ENCODE data around the gene LRRC8B. TPM values are rescaled to one million over a fixed set of nuclear protein-coding genes. Genes with fewer than 3 reads are reported as not detected.

Gene LRRC8B
- total and polyA plus RNA-seq, 9 of the 15 experiments (the other 6 are each of a cell fraction or from before 2014, with no cell fraction given) = 4.3 to 43.7 (median 14.4) TPM

- Histone ChIP-seq H3K27me3 (ENCODE audit: control insufficient read depth in 2 of 2, insufficient read depth in 2 of 2, low read length in 2 of 2) (no peaks in the 10 kb centered on the region), H2AFZ (ENCODE audit: low read depth, low read length) (no peak overlapping the region), H3K9ac (ENCODE audit: insufficient read depth in 1 of 2, low read depth in 2 of 2, low read length in 2 of 2) (no peak overlapping the region), H3K9me3 (replicated peaks; ENCODE audit: control insufficient read depth, insufficient read depth, low read depth, low read length) (no peaks in the 10 kb centered on the region), H3K36me3 (ENCODE audit: control insufficient read depth, insufficient read depth, low read length) (peaks cover 2% of the 10 kb centered on the region; the same call in 1 of the 3 replicates), H3K4me1 (replicated peaks in 1 of 2; ENCODE audit: control insufficient read depth in 2 of 2, insufficient read depth in 2 of 2, low read length in 2 of 2) (peaks cover 0 to 6% of the 10 kb centered on the region in 2 experiments; a peak in 2 of 5 replicates), H4K20me1 (replicated peaks; ENCODE audit: control insufficient read depth, insufficient read depth, low read length) (no peaks in the 10 kb centered on the region; the same call in 1 of the 2 replicates), H3K27ac (ENCODE audit: extremely low read depth, low read depth, low read length) (no peak overlapping the region), H3K4me2 (ENCODE audit: insufficient read depth, low read length) (no peak overlapping the region), H3K9me1 (ENCODE audit: control insufficient read depth, insufficient read depth, low read length) (no peaks in the 10 kb centered on the region), H3K79me2 (ENCODE audit: control insufficient read depth, insufficient read depth, low read length) (no peaks in the 10 kb centered on the region), H3K4me3 (no peak overlapping the region)
- WGBS (ENCODE audit: insufficient coverage, low coverage, missing lambda C conversion rate) = 40% methylated on average over 6 of the region's 6 CpGs
- in situ Hi-C loops (cut with MboI) (loop anchor here (5.0 kb wide), 1 partner anchor 126 kb away; no protein-coding TSS in a partner anchor), intact Hi-C loops (cut with micrococcal nuclease) (no loop called here)
- no peak for DNase-seq (ENCODE audit: extremely low read depth in 1 of 4, low spot score in 3 of 4)
- no peak for FAIRE-seq
- no TSS peak for BruUV-seq (replicated peaks)
- ChIA-PET CTCF (ENCODE audit: low intra/inter-chr PET ratio) (no interaction called here), POLR2A (interaction anchor here (1.9 to 2.7 kb wide), 2 partner anchors 11 to 21 kb away, joined by 4 to 8 read pairs; no protein-coding TSS in a partner anchor)
- no peak for ATAC-seq
- TF ChIP-seq E2F5 (CRISPR knock-in tag; IDR thresholded peaks at IDR 0.05) = no peak
- TF ChIP-seq THRB (CRISPR knock-in tag; conservative IDR thresholded peaks at IDR 0.05) = no peak
- no peak for TF ChIP-seq SAP30 (IDR thresholded peaks at IDR 0.05; ENCODE audit: borderline replicate concordance, insufficient read depth, low read depth, low read length, poor library complexity, severe bottlenecking)
- TF ChIP-seq HEY1 (CRISPR knock-in tag; IDR thresholded peaks at IDR 0.05; ENCODE audit: borderline replicate concordance) = no peak
- TF ChIP-seq HNRNPL (IDR thresholded peaks at IDR 0.05; ENCODE audit: low read depth, low read length) = no peak
- no peak for TF ChIP-seq ZFP30 (CRISPR knock-in tag; IDR thresholded peaks at IDR 0.05; ENCODE audit: borderline replicate concordance)
- TF ChIP-seq KDM1A (IDR thresholded peaks at IDR 0.05) = no peak
- TF ChIP-seq ZNF280A (IDR thresholded peaks at IDR 0.05; ENCODE audit: low read depth, partially characterized antibody) = no peak
- no peak for TF ChIP-seq ZNF511 (CRISPR knock-in tag; IDR thresholded peaks at IDR 0.05)
- no peak for TF ChIP-seq NR2C2 (CRISPR knock-in tag; IDR thresholded peaks at IDR 0.05)
- no peak for TF ChIP-seq NR2C2 (tag; IDR thresholded peaks at IDR 0.05)
- TF ChIP-seq DEAF1 (CRISPR knock-in tag; IDR thresholded peaks at IDR 0.05) = no peak
- no peak for TF ChIP-seq TAL1 (IDR thresholded peaks at IDR 0.05)
- TF ChIP-seq POLR3G (IDR thresholded peaks at IDR 0.05; ENCODE audit: extremely low read depth, insufficient read length, insufficient replicate concordance) = no peak
Observed at GRCh38 chr1:89602871-89603404, 78.3 kb downstream of the LRRC8B start.
